OCI-LY3 (cell line): ENCODE results near the gene SLC19A1.

Experiments
- CTCF ChIP-seq: fragments of 200-600, 300-600 bp; sonication (generic); IDR thresholded peaks from 2 replicates; pipeline ENCODE4 v1.5.1; 2014; ENCODE audit warnings: antibody characterized with exemption, low read length, low read depth
- EZH2phosphoT487 ChIP-seq: fragments of 200-600 bp; shearing (Covaris generic); IDR thresholded peaks from 2 replicates; pipeline ENCODE4 v1.6.1; 2018; ENCODE audit warnings: antibody characterized with exemption, mixed run types, low read depth

GRCh38 chr21:45524756-45525152 lies 17.5 kb downstream of the SLC19A1 start:
- TF ChIP-seq CTCF (no peak), EZH2phosphoT487 (no peak)
